Muscle layer of duodenum (tissue), 2 donors: ENCODE data around the gene COL24A1.
"Not testable (repeated sequence)": the region's sequence is repeated elsewhere in the genome, so short reads cannot be mapped to it uniquely, and the experiment has no call there.

Experiments
- H3K27ac ChIP-seq: one replicate; pipeline ENCODE4 v1.7.0; 2013; ENCODE audit warnings: mild to moderate bottlenecking, low read length
- H3K27me3 ChIP-seq: one replicate; pipeline ENCODE4 v1.7.0; 2013; ENCODE audit warnings: low read depth, mild to moderate bottlenecking, control low read depth, low read length
- H3K36me3 ChIP-seq, 2 donors: one replicate each; pipeline ENCODE4 v1.7.0; 2013; ENCODE audit warnings: low read length in 2 of 2, control low read depth in 1 of 2, mild to moderate bottlenecking in 1 of 2; ENCODE audit not compliant: insufficient read depth in 2 of 2, control insufficient read depth in 1 of 2
- H3K4me1 ChIP-seq, 2 donors: one replicate each; pipeline ENCODE4 v1.7.0; 2013; ENCODE audit warnings: low read length in 2 of 2, mild to moderate bottlenecking in 2 of 2, control low read depth in 1 of 2, moderate library complexity in 1 of 2; ENCODE audit not compliant: insufficient read depth in 2 of 2, control insufficient read depth in 1 of 2
- H3K4me3 ChIP-seq, 2 donors: one replicate each; pipeline ENCODE4 v1.7.0; 2013; ENCODE audit warnings: low read length in 2 of 2, low read depth in 1 of 2, mild to moderate bottlenecking in 1 of 2
- H3K9me3 ChIP-seq, 2 donors: one replicate each; pipeline ENCODE4 v1.7.0; 2013; ENCODE audit warnings: low read length in 2 of 2, control low read depth in 1 of 2, mild to moderate bottlenecking in 1 of 2; ENCODE audit not compliant: control insufficient read depth in 1 of 2
- donor health status: healthy.

COL24A1 gene

DNA sequence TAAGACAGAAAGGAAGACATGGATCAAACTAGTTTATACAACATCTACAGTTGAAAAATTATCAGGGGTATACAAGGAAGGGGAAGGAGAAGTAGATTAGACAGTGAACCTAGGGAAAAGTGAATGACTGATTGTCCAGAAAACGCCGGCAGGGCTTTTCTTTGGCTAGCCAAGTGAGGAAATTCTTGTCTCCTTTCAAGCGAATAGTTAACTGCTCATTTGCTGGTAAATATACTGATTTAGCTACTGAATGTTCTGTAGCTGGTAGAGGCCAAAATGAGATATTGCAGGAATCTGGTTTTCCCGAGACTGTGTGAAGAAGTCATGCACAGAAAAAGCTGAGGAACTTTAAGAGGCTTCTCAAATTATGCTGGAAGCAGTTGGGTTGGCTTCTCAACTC lies 319.8 kb downstream of the COL24A1 start:
- no peak overlapping the region for H3K27ac ChIP-seq
- H3K4me3 ChIP-seq: no peak overlapping the region
- no peaks in the 10 kb centered on the region for H3K27me3 ChIP-seq
- no peaks in the 10 kb centered on the region for H3K9me3 ChIP-seq
- no peaks in the 10 kb centered on the region for H3K4me1 ChIP-seq
- H3K36me3 ChIP-seq: no peaks in the 10 kb centered on the region

- H3K4me1 ChIP-seq, H3K27ac ChIP-seq, H3K36me3 ChIP-seq, H3K27me3 ChIP-seq, H3K4me3 ChIP-seq, H3K9me3 ChIP-seq: not testable (repeated sequence)
Measured at GRCh38 chr1:85833165-85833564, 323.4 kb downstream of the COL24A1 start.

DNA sequence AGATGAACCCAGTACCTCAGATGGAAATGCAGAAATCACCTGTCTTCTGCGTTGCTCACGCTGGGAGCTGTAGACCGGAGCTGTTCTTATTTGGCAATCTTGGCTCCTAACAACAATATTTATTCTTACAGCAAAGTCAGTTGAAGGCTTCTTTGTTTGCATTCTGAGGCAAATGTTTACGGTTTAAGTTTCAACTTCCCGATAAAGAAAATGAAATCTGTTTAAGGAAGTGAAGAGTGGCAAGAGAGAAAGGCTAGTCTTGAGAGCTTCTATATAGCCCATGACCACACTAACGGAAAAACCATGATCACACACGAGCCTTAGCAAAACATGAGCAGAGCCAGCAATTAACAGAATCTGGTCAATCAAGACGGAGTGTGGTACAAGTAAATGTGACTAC lies 325.7 kb downstream of the COL24A1 start:
- no peaks in the 10 kb centered on the region for H3K9me3 ChIP-seq
- no peak overlapping the region for H3K27ac ChIP-seq
- H3K4me1 ChIP-seq: no peaks in the 10 kb centered on the region
- H3K27me3 ChIP-seq: no peaks in the 10 kb centered on the region
- no peaks in the 10 kb centered on the region for H3K36me3 ChIP-seq
- no peak overlapping the region for H3K4me3 ChIP-seq

DNA sequence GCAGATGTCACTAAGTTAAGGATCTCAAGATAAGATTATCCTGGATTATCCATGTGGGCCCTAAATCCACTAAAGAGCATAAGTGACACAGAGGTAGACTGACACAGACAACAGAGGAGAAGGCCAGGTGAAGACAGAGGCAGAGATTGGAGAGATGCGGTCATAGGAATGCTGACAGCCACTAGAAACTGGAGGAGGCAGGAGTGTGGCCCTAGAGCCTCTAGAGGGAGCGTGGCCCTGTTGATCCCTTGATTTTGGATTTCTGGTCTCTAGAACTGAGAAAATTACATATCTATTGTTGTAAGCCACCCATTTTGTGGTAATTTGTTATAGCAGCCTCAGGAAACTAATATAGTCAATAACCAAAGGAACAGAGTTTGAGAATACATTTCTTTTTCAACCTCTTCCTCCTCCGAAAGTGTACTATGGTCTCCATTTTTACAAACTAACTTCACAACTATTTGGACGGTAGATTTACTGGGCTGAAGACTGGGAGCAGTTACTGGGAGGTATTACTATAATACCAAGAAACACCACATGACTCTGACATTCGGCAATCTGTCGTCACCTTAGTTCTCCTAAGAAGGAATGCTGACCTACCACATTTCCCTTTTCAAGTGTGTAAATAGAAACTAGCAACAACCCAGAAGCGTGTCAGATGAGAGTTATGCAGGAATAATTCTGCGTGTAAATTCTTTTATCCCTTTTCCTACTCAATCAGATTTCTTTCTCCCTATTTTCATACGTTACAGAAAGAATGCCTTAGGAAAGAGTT lies 332.3 kb downstream of the COL24A1 start:
- no peaks in the 10 kb centered on the region for H3K9me3 ChIP-seq
- H3K4me3 ChIP-seq: no peak overlapping the region
- no peaks in the 10 kb centered on the region for H3K36me3 ChIP-seq
- H3K4me1 ChIP-seq: no peaks in the 10 kb centered on the region
- no peaks in the 10 kb centered on the region for H3K27me3 ChIP-seq
- no peak overlapping the region for H3K27ac ChIP-seq

DNA sequence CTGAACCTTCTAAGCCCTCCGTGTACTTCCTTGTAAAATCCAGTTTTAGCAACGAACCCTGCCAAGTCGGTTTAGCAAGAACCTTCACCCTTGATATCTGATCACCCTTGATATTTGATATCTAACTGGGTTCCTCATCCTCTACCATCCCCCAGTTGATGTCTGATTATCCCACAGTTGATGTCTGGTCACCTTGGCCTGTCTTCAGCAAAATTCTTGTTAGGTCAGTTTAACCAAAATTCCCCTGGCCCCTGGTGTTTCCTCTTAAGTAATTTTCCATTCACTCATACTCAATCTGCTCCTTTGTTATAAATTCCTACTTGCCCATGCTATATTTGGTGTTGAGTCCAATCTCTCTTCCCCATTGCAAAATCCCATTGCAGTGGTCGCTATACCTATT lies 333.9 kb downstream of the COL24A1 start:
- Histone ChIP-seq H3K27ac (no peak overlapping the region), H3K27me3 (no peaks in the 10 kb centered on the region), H3K9me3 (no peaks in the 10 kb centered on the region), H3K36me3 (no peaks in the 10 kb centered on the region), H3K4me1 (no peaks in the 10 kb centered on the region), H3K4me3 (no peak overlapping the region)

DNA sequence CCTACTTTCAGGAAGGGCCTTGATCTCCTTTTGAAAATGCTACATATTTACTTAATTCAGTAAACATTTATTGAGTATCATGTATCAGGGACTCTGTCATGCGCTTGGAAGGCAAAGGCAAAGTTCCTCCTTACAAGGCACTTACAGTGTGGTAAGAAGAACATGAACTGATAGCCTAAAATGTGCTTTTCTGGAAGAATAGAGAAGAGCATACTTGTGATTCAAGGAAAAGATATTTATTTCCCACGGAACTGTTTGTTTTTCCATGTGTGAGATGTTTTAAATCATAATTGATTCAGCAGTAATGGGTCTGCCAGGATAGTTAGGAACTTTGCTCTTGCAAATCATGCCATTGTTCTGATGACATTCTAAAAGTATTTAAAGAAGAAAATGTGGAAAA lies 338.2 kb downstream of the COL24A1 start:
- H3K4me3 ChIP-seq: no peak overlapping the region
- H3K9me3 ChIP-seq: no peaks in the 10 kb centered on the region
- H3K27me3 ChIP-seq: no peaks in the 10 kb centered on the region
- H3K36me3 ChIP-seq: no peaks in the 10 kb centered on the region
- no peak overlapping the region for H3K27ac ChIP-seq
- no peaks in the 10 kb centered on the region for H3K4me1 ChIP-seq

GRCh38 chr1:85816606-85817005 lies 340.0 kb downstream of the COL24A1 start:
- Histone ChIP-seq H3K27ac (no peak overlapping the region), H3K4me3 (no peak overlapping the region), H3K27me3 (no peaks in the 10 kb centered on the region), H3K9me3 (no peaks in the 10 kb centered on the region), H3K36me3 (no peaks in the 10 kb centered on the region), H3K4me1 (no peaks in the 10 kb centered on the region)

DNA sequence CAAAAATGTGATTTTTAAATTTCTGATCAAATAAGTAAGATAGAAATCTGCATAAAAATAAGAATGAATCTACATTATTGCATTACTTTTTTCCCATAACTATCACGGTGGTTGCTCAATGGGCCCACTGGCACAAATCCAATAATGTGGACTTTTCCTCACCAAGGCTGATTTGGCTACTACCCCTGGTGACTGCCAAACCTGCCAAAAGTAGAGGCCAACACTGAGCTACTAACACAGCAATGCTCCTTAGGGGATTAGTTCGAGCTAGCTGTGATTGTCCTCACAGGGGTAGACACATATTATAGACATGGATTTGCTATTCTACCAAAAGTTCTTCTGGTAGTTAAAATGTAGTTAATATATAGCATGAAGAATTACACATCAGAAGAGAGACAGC lies 340.7 kb downstream of the COL24A1 start:
- H3K9me3 ChIP-seq: no peaks in the 10 kb centered on the region
- no peak overlapping the region for H3K27ac ChIP-seq
- H3K4me3 ChIP-seq: no peak overlapping the region
- H3K36me3 ChIP-seq: no peaks in the 10 kb centered on the region
- H3K27me3 ChIP-seq: no peaks in the 10 kb centered on the region
- no peaks in the 10 kb centered on the region for H3K4me1 ChIP-seq

DNA sequence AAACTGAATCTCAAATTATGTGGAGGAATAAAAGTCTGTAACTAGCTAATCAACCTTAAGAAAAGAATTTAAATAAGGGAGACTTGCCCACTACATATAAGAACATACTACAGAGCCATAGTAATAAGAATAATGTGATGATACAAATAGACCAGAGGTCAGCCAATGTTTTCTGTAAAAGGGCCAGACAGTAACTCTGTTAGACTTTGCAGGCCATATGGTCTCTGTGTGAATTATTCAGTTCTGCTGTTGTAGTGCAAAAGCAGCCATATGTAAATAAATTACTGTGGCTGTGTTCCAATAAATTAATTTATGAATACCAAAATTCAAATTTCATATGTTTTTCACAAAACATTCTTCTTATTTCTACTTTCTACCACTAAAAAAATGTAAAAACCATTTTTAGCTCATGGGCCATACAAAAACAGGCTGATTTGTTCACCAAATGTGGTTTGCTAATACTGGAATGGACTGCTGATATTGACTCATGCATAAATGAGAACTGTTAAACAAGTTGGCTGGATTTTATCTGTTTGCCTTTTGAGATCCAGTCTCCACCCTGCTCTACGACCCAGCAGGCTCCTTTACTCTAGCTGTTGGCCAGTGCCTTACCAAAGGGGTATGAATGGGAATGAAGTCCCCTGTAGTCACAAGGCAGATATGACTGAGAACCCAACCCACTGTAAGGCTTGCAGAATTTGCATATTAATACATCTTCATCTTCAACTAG lies 350.2 kb downstream of the COL24A1 start:
- Histone ChIP-seq H3K4me1 (no peaks in the 10 kb centered on the region), H3K36me3 (no peaks in the 10 kb centered on the region), H3K9me3 (peaks cover 0 to 5% of the 10 kb centered on the region in 2 donors), H3K27ac (no peak overlapping the region), H3K4me3 (no peak overlapping the region), H3K27me3 (no peaks in the 10 kb centered on the region)

DNA sequence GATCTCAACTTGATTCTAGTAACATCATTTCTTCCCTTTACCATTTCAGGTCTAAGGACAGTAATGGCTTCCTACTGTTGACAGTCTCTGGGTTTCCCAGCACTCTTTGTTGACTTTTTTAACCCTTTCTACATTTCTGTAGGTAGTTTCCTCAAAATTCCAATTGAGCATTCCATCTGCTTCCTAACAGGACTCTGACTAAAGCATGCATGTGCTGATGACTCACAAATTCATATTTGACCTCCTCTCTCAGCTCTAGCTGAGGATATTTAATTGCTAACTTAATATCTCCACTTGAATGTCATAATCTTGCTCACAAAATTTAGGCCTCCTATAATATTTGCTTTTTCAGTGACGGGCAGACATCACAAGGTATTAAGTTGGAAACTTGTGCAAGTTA lies 355.1 kb downstream of the COL24A1 start:
- Histone ChIP-seq H3K4me3 (no peak overlapping the region), H3K4me1 (no peaks in the 10 kb centered on the region), H3K9me3 (no peaks in the 10 kb centered on the region), H3K36me3 (no peaks in the 10 kb centered on the region), H3K27ac (no peak overlapping the region), H3K27me3 (no peaks in the 10 kb centered on the region)

- H3K27me3 ChIP-seq: no peaks in the 10 kb centered on the region
- no peak overlapping the region for H3K27ac ChIP-seq
- H3K4me1 ChIP-seq: no peaks in the 10 kb centered on the region
- no peak overlapping the region for H3K4me3 ChIP-seq
- H3K36me3 ChIP-seq: no peaks in the 10 kb centered on the region
- H3K9me3 ChIP-seq: no peaks in the 10 kb centered on the region
Measured at GRCh38 chr1:85799737-85800136, 356.8 kb downstream of the COL24A1 start.

GRCh38 chr1:85798419-85798818 lies 358.2 kb downstream of the COL24A1 start:
- H3K36me3 ChIP-seq: no peaks in the 10 kb centered on the region
- H3K27ac ChIP-seq: no peak overlapping the region
- H3K4me1 ChIP-seq: no peaks in the 10 kb centered on the region
- H3K27me3 ChIP-seq: no peaks in the 10 kb centered on the region
- no peak overlapping the region for H3K4me3 ChIP-seq
- H3K9me3 ChIP-seq: no peaks in the 10 kb centered on the region
